ENCODE results near the gene NFATC2.

NFATC2 gene

DNA sequence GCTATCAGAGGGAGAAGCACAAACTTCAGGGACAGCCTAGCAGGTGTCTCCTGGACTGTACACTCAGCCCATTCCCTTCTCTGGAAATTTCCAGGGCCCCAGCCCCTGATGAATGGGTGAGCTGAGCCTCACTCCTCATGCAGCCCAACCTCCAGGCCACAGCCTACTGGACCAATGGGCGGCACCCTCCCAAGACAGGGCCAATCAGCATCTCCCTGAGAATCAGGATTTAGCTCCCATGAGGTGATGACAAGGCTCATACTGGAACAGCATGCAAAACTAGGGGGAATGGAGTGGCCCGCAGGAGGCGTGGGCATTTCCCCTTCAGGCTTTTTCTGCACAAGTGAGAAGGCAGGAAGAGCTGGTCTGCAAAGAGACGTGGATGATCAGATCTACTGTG is 29.0 kb downstream of the NFATC2 start:
- DNase-seq: no peak

- DNase-seq: peak in 1 of 2 donors; percentile 45
Measured at GRCh38 chr20:51512645-51513044, 29.9 kb downstream of the NFATC2 start.

- no peak for DNase-seq
Measured at GRCh38 chr20:51511861-51512619, 30.5 kb downstream of the NFATC2 start.

DNA sequence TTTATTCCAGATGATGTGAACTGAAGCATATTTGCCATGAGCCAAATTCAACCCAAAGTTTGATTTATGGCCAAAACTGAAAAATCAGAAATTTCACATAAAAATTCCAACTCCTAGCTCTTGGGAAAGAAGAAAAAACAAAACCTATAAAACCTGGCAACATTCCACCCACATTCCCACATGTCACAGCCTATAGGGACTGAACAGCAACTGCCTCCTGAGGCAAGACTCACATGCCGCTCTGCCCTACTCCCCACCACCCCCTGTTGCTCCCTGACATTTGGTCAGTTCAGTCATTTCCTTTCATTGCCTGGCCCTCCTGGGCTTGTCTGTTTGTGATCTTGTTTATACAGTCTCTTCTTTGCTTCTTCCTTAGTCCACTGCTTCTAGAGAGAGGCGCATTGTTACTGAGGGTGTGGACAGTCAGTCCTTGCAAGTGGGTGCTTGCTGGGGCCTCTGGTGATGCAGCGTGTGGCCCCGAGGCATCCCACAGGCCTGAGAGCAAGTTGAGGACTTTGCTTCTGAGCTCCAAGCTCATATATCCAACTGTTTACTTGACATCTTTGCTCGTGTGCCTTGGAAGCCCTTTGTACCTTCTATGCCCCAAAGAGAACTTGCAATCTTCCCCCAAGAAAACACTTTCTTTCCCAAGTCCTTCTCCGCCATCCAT is 31.4 kb downstream of the NFATC2 start:
- no peak for DNase-seq

GRCh38 chr20:51510169-51510568 is 32.4 kb downstream of the NFATC2 start:
- DNase-seq: no peak

DNA sequence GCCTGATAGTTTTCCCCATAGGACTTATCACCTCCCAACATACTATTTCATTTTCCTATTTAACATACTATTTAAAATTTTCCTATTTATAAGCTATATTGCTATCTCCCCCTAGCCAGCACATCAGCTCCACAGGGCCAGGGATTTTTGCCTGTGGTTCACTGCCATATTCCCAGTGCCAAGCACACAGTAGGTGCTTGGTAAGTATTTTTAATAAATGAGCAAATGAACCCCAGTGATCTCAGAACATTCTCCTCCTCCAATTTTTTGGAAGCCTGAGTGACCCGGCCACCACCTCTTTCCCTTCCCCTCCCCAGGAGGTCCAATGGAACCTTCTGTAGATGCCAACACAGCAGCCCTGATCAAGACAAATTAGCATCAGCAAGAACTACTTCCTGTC is 33.3 kb downstream of the NFATC2 start:
- DNase-seq: no peak

GRCh38 chr20:51508780-51509179 is 33.7 kb downstream of the NFATC2 start:
- no peak for DNase-seq

DNA sequence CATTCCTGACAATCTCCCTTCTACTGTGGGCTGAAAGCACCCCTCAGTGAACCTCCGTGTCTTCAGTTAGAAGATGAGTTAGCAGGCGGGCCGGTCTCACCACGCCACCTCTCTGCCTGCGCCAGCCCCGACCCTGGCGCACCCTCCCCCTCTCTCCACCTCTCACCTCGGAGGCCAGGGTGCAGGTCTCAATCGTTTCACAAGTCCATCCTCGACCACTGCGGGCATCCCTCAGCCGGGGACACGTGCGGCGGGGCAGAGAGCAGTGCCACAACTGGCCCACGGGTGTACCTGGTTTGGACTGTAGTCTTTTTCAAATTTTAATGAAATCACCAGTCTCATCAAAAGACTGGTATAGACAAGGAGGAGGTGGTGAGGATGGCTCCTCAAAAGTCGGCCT is 34.4 kb downstream of the NFATC2 start:
- no peak for DNase-seq

GRCh38 chr20:51507216-51508036 is 35.1 kb downstream of the NFATC2 start:
- DNase-seq: no peak

- DNase-seq: no peak
Measured at GRCh38 chr20:51506527-51507215, 35.8 kb downstream of the NFATC2 start.

DNA sequence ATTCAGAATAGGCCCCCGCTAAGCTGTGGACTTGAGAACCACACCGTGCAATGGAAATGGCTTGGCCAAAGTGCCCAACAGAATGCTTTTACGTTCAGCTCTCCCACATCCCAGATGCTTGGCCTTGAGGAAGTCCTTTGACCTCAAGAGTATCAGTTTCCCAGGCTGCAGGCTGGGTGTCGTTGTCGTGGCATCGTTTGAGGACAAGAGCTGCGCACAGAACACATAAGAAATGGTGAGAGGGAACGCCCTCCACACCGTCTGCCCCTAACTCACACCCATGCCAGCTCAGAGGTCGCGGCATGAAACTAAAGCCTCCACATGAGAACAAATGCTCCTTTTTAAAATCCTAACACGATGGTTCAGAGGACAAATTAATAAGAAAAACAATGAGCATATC is 37.0 kb downstream of the NFATC2 start:
- DNase-seq: no peak

DNA sequence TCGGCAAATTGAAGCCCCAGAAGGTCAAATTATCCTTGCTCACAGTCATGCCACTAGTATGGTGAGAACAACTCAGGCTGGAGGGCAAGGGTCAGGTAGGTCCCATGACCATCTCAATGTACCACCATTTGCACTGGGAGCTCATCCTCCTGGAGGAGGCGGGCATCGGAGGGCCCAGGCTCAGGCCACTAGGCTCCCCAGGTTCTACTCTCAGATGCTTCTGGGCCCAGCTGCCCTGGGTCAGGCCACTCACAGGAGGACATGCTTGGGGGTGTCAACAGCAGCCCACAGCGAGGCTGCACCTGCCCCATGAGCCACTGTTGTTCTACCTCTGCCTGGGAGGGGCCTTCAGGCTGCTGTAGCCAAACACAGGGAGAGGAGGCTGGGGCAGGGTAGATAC is 39.1 kb downstream of the NFATC2 start:
- DNase-seq: no peak

GRCh38 chr20:51500936-51501335 is 41.6 kb downstream of the NFATC2 start:
- peak; percentile 45 to 66 for DNase-seq

- peak; percentile 60 to 79 for DNase-seq
Measured at GRCh38 chr20:51500311-51500710, 42.2 kb downstream of the NFATC2 start.

DNA sequence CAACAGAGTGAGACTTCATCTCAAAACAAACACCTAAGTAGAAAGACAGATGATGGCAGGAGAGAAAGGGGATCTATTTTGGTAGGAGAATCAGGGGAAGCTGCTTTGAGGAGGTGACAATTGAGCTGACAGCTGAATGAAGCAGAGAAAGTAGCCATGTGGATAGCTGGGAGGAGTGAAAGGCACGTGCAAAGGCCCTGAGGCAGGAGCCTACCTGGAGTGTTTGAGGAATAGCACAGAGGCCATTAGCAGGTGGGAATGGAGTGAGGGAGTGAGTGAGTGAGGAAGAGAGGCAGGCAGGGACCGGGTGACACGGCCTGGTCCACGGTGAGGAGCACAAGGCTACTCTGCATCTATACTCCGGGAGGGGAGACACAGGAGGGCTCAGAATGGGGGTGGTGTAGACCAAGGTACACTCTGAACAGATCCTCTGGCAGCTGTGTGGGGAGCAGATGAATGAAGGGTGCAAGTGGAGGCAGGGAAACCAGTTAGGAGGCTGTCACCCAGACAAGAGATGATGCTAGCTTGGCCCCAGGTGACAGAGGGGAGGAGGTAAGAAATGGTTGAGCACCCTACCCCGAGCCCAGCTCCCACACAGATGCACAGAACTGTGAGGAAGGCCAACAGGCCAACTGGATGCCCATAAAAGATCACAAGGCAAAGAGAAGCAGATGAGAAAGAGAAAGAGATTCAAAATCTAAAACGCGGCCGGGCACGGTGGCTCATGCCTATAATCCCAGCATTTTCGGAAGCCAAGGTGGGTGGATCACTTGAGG is 43.6 kb downstream of the NFATC2 start:
- DNase-seq: no peak

GRCh38 chr20:51497542-51498467 is 44.7 kb downstream of the NFATC2 start:
- DNase-seq: peak; percentile 44 to 63

DNA sequence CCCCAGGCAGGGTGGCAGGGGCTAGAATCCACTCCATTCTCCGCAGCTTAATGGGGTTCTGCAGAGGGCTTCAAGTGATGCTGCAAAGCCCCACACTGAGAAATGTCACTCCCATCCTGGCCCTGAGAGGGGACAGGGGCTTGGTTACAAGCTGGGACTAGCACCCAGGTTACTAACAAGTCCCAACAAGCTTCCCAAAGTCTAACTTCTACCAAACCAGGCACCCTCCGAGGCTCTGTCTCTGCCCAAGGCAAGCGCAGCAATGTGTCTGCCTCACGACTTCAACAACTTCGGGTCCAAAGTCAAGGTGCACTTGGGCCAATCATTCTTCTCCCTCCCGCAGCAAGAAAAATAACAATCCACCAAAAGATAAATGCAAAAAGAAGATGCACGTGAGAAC is 45.6 kb downstream of the NFATC2 start:
- no peak for DNase-seq

DNA sequence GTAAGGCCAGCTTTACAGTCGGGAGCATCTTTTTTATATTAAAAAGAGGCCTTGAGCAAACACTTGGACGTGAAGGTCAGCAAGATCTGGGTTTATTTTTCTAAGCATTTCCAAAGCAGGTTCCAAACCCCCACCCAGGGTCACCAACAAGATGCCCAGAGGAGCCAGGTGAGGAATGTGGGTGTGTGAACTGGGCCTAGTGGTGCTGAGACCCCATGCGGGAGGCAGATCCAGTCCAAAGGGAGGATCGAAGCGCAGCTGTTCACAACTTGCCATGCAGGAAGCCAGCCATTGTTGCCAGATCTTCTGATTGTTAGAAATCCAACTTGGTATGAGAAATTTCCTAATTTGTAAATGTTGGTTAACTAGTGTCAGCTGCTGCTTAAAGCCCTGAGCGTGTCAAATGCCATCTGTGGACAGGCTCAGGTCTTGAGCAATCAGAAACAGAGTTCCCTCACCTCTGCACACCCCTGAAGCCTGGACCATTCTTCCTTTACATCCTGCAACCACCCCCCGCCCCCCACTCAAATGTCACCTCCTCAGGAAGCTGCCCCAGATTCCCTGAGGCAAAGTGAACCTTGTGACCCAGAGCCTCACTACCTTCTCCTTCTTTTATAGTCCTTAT is 46.5 kb downstream of the NFATC2 start:
- DNase-seq: no peak

DNA sequence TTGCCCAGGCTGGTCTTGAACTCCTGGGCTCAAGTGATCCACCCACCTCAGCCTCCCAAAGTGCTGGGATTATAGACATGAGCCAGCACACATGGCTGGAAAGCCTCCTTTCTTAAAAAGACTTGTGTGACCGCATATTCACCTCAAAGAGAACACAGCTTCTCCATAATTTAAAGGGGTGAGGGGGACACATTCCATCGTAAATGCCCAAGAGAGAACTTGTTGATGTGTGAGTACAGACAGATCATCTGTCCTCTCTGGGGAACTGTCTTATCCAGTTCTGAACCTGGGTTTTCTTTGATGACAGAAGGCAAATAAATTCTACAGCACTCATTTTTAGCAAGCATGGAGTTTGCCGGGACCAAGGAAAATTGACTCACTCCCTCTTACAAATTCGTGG is 47.2 kb downstream of the NFATC2 start:
- no peak for DNase-seq

DNA sequence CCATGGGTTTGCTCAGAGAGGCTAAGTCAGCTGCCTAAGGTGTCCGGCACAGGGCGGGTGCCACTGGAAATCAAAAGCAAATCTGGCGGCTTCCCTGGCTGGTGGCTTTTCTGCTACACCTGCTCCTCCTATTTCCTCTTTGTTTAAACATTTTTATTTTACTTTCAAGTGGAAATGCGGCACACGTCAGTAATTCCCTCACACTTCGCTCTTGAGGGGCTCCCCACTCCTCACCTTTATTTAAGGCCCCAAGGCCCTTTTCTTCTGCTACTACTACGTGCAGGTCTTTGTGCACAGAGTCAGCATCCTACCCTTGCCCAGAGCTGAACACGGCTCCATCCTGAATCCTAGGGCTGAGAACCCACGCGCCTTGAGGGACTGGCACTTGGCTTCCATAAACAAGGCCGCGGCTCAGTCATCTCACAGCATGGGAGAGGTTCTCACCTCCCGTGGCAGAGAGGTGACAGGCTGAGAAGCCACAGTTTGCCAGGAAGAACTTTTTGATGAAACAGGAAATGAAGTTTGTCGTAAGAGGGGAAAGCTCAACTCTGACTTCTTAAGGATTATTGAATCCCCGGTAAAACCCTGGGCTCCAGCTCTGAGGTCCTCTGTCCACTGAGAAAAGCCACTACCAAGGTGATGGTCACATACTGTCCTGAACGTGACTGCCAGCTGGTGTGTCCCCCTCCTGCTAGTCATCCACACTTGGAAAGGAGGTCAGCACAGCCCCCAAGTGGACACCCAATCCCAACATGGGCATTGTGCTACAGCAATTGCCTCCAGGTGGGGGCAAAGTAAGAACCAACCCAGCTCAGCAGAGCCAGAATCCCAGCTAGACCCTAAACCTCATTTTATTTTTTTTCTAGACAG is 48.0 kb downstream of the NFATC2 start:
- peak; percentile 33 to 58 for DNase-seq
